GM18861 (cell line): ENCODE measurements around the gene ADGRD2.

Experiments
- ATAC-seq: cut with Tn5 transposase; IDR thresholded peaks from one replicate; pipeline ENCODE4 v1.9.1; 2021; ENCODE audit not compliant: unreplicated experiment

Gene ADGRD2

DNA sequence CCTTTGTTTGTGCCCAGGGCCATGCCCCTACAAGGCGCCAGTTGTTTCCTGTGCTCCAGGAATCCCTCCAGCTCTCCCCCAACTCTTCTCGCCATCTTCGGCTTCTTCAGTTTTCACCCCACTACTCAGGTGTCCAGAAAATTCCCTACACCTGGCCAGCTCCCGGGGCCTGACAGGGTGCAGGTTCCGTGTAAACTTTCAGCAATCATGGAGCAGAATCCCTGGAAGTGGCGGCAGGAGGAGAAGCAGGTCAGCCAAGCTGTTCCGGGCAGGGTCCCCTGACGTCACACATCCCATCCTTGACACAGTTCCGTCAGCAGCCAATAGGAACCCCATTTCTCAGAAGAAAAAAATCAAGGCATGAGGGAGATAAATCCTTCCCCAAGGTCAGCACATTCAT lies 12.2 kb upstream of the ADGRD2 start:
- ATAC-seq = no peak

DNA sequence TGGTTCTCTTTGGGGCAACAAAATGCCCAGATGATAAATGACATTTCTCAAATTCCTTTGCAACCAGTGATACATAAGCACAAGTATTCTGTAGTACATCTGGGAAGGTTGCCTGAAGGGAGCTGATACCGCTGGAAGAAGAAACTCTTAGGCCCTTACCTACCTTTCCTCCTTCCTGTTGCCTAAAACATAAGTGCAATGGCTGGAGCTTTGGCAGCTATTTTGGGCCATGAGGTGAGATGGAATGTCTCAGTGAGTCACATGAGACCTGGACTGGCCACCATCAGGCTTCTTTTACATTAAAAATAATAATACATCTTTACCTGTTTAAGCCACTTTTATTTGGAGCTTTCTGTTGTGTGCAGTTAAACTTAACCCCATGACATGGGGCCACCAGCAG lies 11.2 kb upstream of the ADGRD2 start:
- ATAC-seq = no peak

GRCh38 chr9:124439686-124440243 lies 10.5 kb upstream of the ADGRD2 start:
- ATAC-seq = no peak

GRCh38 chr9:124440786-124441185 lies 9.5 kb upstream of the ADGRD2 start:
- ATAC-seq = no peak

- ATAC-seq = no peak
Measured at GRCh38 chr9:124441291-124441690, 9.0 kb upstream of the ADGRD2 start.

DNA sequence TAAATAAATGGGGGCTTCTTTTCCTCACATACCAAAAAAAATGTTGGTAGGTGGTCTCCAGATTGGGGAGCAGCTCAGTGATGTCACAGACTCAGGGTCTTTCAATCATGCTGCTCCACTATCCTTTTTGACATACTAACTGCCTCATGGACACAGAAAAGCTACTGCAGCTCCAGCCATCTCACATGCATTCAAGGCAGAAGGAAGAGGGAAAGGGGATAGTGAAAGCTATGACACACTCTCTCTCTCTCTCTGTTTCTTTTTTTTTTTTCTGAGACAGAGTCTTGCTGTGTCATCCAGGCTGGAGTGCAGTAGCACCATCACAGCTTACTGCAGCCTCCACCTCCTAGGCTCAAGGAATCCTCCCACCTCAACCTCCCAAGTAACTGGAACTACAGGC lies 7.9 kb upstream of the ADGRD2 start:
- ATAC-seq = no peak

- no peak for ATAC-seq
Measured at GRCh38 chr9:124442826-124443225, 7.4 kb upstream of the ADGRD2 start.

DNA sequence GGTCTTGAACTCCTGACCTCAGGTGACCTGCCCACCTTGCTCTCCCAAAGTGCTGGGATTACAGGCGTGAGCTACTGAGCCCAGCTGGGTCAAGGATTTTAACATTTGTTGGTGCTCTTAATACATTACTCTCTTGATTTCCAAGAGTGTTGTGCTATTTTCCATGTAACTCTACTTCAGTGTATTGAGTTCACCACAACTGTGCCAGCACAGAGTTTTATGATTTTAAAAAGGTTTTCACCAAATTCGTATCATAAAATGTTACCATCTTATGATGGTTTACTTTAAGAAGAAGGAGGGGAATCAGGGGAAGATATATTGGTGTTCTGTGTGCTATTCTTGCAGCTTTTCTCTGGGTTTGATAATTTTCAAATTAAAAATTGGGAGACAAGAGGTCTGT lies 6.6 kb upstream of the ADGRD2 start:
- no peak for ATAC-seq

DNA sequence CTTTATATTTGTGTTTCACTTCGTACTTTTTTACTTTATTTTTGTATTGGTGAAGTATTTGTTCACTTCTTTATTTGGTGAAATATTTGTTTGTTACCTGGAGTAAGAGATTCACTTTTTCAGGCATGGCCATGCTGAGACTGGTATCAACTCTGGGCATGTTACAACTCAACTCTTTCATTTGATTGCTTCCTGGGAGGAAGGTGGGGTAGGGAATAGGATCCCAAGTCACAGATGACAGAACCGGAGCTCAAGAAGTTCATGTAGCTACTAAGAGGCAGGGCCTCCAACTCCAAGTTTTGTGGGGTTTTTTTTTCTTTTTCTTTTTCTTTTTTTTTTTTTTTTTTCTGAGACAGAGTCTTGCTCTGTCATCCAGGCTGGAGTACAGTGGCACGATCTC lies 6.1 kb upstream of the ADGRD2 start:
- no peak for ATAC-seq

- ATAC-seq = no peak
Measured at GRCh38 chr9:124447297-124447661, 3.0 kb upstream of the ADGRD2 start.

- ATAC-seq = no peak
Measured at GRCh38 chr9:124448019-124448418, 2.2 kb upstream of the ADGRD2 start.

GRCh38 chr9:124449381-124450151 lies 685 bp upstream of the ADGRD2 start:
- ATAC-seq = no peak

GRCh38 chr9:124450931-124451661 lies 845 bp downstream of the ADGRD2 start:
- no peak for ATAC-seq

DNA sequence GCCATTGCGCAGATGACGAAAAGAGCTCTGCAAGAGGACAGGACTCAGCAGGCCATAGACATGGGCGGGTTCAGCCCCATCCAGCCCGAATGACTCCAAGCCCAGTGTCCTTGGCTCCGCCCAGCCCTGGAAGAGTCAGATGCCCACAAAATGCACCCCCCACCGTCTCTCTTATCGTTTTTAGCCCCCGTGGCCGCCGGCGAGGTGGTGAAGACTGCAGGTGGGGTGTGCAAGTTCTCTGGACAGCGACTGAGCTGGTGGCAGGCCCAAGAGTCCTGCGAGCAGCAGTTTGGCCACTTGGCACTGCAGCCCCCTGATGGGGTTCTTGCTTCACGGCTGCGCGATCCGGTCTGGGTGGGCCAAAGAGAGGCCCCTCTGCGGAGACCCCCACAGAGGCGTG lies 2.1 kb downstream of the ADGRD2 start:
- no peak for ATAC-seq

- ATAC-seq = no peak
Measured at GRCh38 chr9:124452841-124453585, 2.8 kb downstream of the ADGRD2 start.

GRCh38 chr9:124453586-124454191 lies 3.4 kb downstream of the ADGRD2 start:
- ATAC-seq = no peak

DNA sequence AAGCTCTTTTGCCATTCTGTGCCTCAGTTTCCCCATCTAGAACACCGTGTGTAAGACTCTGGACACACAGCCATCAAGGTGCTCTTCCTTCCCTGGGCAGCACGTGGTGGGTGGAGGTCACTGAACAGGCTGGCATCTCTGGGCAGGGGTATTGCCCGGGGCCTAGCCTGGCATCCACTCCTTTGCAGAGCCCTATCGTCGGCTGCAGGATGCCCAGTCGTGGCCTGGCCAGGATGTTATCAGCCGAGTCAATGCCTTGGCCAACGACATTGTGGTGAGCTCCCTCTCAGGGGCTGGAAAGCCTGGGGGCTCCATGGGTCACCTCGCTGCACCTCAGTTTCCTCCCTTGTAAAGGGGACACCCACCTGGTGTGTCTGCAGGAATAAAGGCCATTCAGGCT lies 4.0 kb downstream of the ADGRD2 start:
- ATAC-seq = no peak

GRCh38 chr9:124454791-124455443 lies 4.7 kb downstream of the ADGRD2 start:
- ATAC-seq = no peak

DNA sequence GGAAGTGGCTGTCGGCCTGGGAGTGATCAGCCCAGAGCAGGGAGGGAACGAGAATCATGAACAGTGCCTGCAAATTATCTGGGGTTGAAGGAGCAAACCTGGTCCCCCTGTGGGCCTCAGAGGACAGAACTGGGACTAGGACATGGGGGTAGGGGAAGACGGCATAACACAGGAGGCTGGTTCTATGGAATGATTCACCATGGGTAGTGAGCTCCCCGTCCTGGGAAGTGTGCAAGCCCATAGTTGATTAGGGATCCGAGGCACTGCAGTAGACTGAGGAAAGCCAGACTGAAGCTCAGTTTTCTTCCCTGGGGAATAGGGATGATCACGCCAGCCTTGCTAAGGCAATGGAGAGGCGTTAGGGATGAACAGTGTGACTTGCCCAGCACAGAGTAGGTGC lies 5.6 kb downstream of the ADGRD2 start:
- ATAC-seq = no peak

- no peak for ATAC-seq
Measured at GRCh38 chr9:124456341-124457078, 6.3 kb downstream of the ADGRD2 start.
